Neural cell (in vitro differentiated cells): ENCODE results near the gene GMPR. TPM values are rescaled to one million over a fixed set of nuclear protein-coding genes. Genes with fewer than 3 reads are reported as not detected.

ENCODE experiments used
- H2AFZ ChIP-seq: fragments of 200-600, 300-800 bp; sonication (generic), shearing (Covaris generic); 2 replicates; pipeline ENCODE4 v1.6.0; 2014; ENCODE audit warnings: low read depth, mild to moderate bottlenecking, antibody characterized with exemption, low read length, moderate library complexity
- H3F3A ChIP-seq: fragments of 200-600 bp; shearing (Covaris generic); 2 replicates; pipeline ENCODE4 v1.6.1; 2016; ENCODE audit warnings: mild to moderate bottlenecking, moderate library complexity, mixed read lengths, antibody characterized with exemption, low read length; ENCODE audit not compliant: insufficient read depth, poor library complexity, severe bottlenecking
- H3K27ac ChIP-seq: fragments of 200-600, 300-800 bp; sonication (generic), shearing (Covaris generic); 2 replicates; pipeline ENCODE4 v1.5.1; 2014; ENCODE audit warnings: mild to moderate bottlenecking, low read length, moderate library complexity
- H3K27me3 ChIP-seq: fragments of 300-800, 200-600 bp; sonication (generic), shearing (Covaris generic); 2 replicates; pipeline ENCODE4 v1.6.0; 2014; ENCODE audit warnings: mild to moderate bottlenecking, low read depth, low read length, moderate library complexity; ENCODE audit not compliant: insufficient read depth
- H3K36me3 ChIP-seq: fragments of 300-800, 200-600 bp; sonication (generic), shearing (Covaris generic); 2 replicates; pipeline ENCODE4 v1.5.1; 2014; ENCODE audit warnings: mild to moderate bottlenecking, antibody characterized with exemption, low read length, moderate library complexity; ENCODE audit not compliant: insufficient read depth
- H3K4me2 ChIP-seq: fragments of 300-800, 200-600 bp; sonication (generic), shearing (Covaris generic); 2 replicates; pipeline ENCODE4 v1.6.0; 2014; ENCODE audit warnings: mild to moderate bottlenecking, low read length
- H3K4me3 ChIP-seq: fragments of 300-800, 200-600 bp; sonication (generic), shearing (Covaris generic); 2 replicates; pipeline ENCODE4 v1.5.1; 2014; ENCODE audit warnings: mild to moderate bottlenecking, low read length, moderate library complexity
- H3K79me2 ChIP-seq: fragments of 200-600 bp; shearing (Covaris generic); replicated peaks from 2 replicates; pipeline ENCODE4 v1.6.0; 2014; ENCODE audit warnings: mild to moderate bottlenecking, low read length, moderate library complexity; ENCODE audit not compliant: insufficient read depth
- H3K9ac ChIP-seq: fragments of 300-800, 200-600 bp; sonication (generic), shearing (Covaris generic); 2 replicates; pipeline ENCODE4 v1.6.1; 2016; ENCODE audit warnings: mild to moderate bottlenecking, low read length, mixed read lengths
- H3K9me2 ChIP-seq: fragments of 200-600 bp; shearing (Covaris generic); 2 replicates; pipeline ENCODE4 v1.6.1; 2016; ENCODE audit warnings: mild to moderate bottlenecking, low read length, mixed read lengths; ENCODE audit not compliant: insufficient read depth
- H3K9me3 ChIP-seq: fragments of 200-600, 300-800 bp; sonication (generic), shearing (Covaris generic); 2 replicates; pipeline ENCODE4 v1.6.1; 2016; ENCODE audit warnings: mild to moderate bottlenecking, mixed run types, low read length, moderate library complexity, mixed read lengths
- H4K20me1 ChIP-seq: fragments of 200-600 bp; shearing (Covaris generic); 2 replicates; pipeline ENCODE4 v1.6.1; 2016; ENCODE audit warnings: mild to moderate bottlenecking, mixed run types; ENCODE audit not compliant: insufficient read depth
- EP300 ChIP-seq: fragments of 450-650 bp; conservative IDR thresholded peaks from 2 replicates; pipeline ENCODE4 v1.6.1; 2014; ENCODE audit warnings: antibody characterized with exemption, mild to moderate bottlenecking, moderate library complexity; ENCODE audit not compliant: poor library complexity, severe bottlenecking
- MXI1 ChIP-seq: fragments of 450-650 bp; conservative IDR thresholded peaks from 2 replicates; pipeline ENCODE4 v1.6.1; 2014; ENCODE audit warnings: antibody characterized with exemption, mild to moderate bottlenecking; ENCODE audit not compliant: poor library complexity, severe bottlenecking
- POLR2AphosphoS5 ChIP-seq: IDR thresholded peaks from 2 replicates; pipeline ENCODE4 v1.6.1; 2012
- RAD21 ChIP-seq: fragments of 450-650 bp; conservative IDR thresholded peaks from 2 replicates; pipeline ENCODE4 v1.6.1; 2014; ENCODE audit warnings: antibody characterized with exemption, mild to moderate bottlenecking, moderate library complexity
- SMC3 ChIP-seq: fragments of 450-650 bp; conservative IDR thresholded peaks from 2 replicates; pipeline ENCODE4 v1.6.1; 2014; ENCODE audit warnings: antibody characterized with exemption, mild to moderate bottlenecking, moderate library complexity; ENCODE audit not compliant: poor library complexity
- TAF1 ChIP-seq: IDR thresholded peaks from 2 replicates; pipeline ENCODE4 v1.6.1; 2012; ENCODE audit warnings: low read depth
- polyA plus RNA-seq: library from polyadenylated mRNA; depleted of rRNA; stranded (reverse); fragments of >200 nt; gene quantifications from 2 replicates; pipeline ENCODE4 v1.2.3, GENCODE V29; 2014
- TF ChIP-seq, protein P1 (sequence below): IDR thresholded peaks from 2 replicates; pipeline ENCODE4 v1.6.1; 2012; ENCODE audit warnings: borderline replicate concordance
- TF ChIP-seq, protein P2 (sequence below): fragments of 450-650 bp; IDR thresholded peaks from 2 replicates; pipeline ENCODE4 v1.5.1; 2014; ENCODE audit warnings: antibody characterized with exemption, mild to moderate bottlenecking, moderate library complexity; ENCODE audit not compliant: poor library complexity, severe bottlenecking

Gene GMPR
- polyA plus RNA-seq, 1 donor from 2014 or later, result not detected

DNA sequence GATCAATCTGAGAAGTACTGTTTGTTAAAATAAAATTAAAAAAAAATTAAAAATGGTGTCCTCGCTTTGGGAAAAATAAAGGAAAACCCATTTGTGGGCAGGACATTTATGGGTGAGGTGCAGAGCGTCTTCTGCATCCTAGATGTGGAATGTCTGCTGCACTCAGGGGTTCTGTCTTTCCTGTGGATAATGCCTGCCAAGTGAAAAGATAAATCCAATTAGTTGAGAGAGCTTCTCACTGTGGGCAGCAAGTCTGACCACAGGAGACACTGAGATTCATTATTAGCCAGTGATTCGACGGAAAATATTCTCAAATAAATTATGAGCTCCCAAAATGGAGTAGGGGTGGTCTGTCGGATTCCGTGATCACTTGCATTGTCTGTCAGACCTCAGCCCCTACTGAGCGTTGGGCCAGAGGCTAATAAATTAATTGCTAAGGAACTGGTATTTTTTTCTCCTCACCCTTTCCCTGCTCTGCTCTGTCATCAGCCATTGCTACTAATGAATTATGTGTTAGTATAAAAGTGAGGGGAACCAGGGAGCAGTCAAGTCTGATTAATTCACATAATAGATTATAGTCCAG, 10.0 kb downstream of the GMPR start:
- H3K9me2 ChIP-seq, result no peaks in the 10 kb centered on the region
- H3K27ac ChIP-seq, result no peak overlapping the region
- no peaks in the 10 kb centered on the region for H3F3A ChIP-seq
- H3K79me2 ChIP-seq, result no peaks in the 10 kb centered on the region
- no peak overlapping the region for H3K4me3 ChIP-seq
- H3K9me3 ChIP-seq, result no peaks in the 10 kb centered on the region
- no peak overlapping the region for H3K9ac ChIP-seq
- H4K20me1 ChIP-seq, result no peaks in the 10 kb centered on the region
- H2AFZ ChIP-seq, result no peak overlapping the region
- H3K27me3 ChIP-seq, result no peaks in the 10 kb centered on the region
- no peak overlapping the region for H3K4me2 ChIP-seq
- no peaks in the 10 kb centered on the region for H3K36me3 ChIP-seq
- TF ChIP-seq MXI1 (no peak), SMC3 (no peak), RAD21 (no peak), TAF1 (no peak)
- TF ChIP-seq, protein P1, sequence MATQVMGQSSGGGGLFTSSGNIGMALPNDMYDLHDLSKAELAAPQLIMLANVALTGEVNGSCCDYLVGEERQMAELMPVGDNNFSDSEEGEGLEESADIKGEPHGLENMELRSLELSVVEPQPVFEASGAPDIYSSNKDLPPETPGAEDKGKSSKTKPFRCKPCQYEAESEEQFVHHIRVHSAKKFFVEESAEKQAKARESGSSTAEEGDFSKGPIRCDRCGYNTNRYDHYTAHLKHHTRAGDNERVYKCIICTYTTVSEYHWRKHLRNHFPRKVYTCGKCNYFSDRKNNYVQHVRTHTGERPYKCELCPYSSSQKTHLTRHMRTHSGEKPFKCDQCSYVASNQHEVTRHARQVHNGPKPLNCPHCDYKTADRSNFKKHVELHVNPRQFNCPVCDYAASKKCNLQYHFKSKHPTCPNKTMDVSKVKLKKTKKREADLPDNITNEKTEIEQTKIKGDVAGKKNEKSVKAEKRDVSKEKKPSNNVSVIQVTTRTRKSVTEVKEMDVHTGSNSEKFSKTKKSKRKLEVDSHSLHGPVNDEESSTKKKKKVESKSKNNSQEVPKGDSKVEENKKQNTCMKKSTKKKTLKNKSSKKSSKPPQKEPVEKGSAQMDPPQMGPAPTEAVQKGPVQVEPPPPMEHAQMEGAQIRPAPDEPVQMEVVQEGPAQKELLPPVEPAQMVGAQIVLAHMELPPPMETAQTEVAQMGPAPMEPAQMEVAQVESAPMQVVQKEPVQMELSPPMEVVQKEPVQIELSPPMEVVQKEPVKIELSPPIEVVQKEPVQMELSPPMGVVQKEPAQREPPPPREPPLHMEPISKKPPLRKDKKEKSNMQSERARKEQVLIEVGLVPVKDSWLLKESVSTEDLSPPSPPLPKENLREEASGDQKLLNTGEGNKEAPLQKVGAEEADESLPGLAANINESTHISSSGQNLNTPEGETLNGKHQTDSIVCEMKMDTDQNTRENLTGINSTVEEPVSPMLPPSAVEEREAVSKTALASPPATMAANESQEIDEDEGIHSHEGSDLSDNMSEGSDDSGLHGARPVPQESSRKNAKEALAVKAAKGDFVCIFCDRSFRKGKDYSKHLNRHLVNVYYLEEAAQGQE, result no peak

DNA sequence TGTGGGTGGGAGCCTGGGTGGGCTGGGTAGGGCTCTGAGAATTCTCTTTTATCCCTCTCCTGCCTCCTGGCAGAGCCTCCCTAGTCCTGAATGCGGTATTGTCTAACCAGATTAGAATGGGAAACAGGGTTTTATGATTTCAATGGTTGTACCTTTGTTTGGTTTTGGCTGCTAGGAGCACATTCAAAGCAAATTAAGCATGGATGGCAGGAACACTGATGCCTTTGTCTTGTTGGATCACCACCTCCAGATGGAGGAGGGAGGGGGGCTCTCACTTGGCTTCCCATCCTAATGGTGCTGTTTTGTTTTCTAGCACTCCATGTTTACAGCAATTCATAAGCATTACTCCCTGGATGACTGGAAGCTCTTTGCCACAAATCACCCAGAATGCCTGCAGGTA, 11.6 kb downstream of the GMPR start:
- no peak overlapping the region for H3K27ac ChIP-seq
- no peaks in the 10 kb centered on the region for H3K36me3 ChIP-seq
- H3K4me3 ChIP-seq, result no peak overlapping the region
- H3K9me2 ChIP-seq, result no peaks in the 10 kb centered on the region
- no peaks in the 10 kb centered on the region for H4K20me1 ChIP-seq
- no peak overlapping the region for H3K4me2 ChIP-seq
- H2AFZ ChIP-seq, result no peak overlapping the region
- H3K9me3 ChIP-seq, result no peaks in the 10 kb centered on the region
- H3K9ac ChIP-seq, result no peak overlapping the region
- TF ChIP-seq, protein P1, result no peak
- TF ChIP-seq MXI1 (no peak), RAD21 (no peak), POLR2AphosphoS5 (peak; percentile 29), EP300 (no peak), SMC3 (no peak)
- TF ChIP-seq, protein P2, sequence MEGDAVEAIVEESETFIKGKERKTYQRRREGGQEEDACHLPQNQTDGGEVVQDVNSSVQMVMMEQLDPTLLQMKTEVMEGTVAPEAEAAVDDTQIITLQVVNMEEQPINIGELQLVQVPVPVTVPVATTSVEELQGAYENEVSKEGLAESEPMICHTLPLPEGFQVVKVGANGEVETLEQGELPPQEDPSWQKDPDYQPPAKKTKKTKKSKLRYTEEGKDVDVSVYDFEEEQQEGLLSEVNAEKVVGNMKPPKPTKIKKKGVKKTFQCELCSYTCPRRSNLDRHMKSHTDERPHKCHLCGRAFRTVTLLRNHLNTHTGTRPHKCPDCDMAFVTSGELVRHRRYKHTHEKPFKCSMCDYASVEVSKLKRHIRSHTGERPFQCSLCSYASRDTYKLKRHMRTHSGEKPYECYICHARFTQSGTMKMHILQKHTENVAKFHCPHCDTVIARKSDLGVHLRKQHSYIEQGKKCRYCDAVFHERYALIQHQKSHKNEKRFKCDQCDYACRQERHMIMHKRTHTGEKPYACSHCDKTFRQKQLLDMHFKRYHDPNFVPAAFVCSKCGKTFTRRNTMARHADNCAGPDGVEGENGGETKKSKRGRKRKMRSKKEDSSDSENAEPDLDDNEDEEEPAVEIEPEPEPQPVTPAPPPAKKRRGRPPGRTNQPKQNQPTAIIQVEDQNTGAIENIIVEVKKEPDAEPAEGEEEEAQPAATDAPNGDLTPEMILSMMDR, result no peak
- no peaks in the 10 kb centered on the region for H3F3A ChIP-seq
- H3K27me3 ChIP-seq, result no peaks in the 10 kb centered on the region
- no peaks in the 10 kb centered on the region for H3K79me2 ChIP-seq
